GM12878 (cell line): ENCODE data around the gene VIT. TPM values are rescaled to one million over a fixed set of nuclear protein-coding genes. Genes with fewer than 3 reads are reported as not detected.

ENCODE experiments used
- E2F8 ChIP-seq: fragments of 450-650 bp; IDR thresholded peaks from 2 replicates; pipeline ENCODE4 v1.6.1; 2018; ENCODE audit warnings: mild to moderate bottlenecking, low read depth, moderate library complexity; ENCODE audit not compliant: partially characterized antibody
- PAX8 ChIP-seq: fragments of 450-650 bp; IDR thresholded peaks from 2 replicates; pipeline ENCODE4 v1.6.1; 2017; ENCODE audit warnings: mild to moderate bottlenecking, moderate library complexity
- SREBF1 ChIP-seq: IDR thresholded peaks from 2 replicates; pipeline ENCODE4 v1.6.1; 2012; ENCODE audit warnings: mild to moderate bottlenecking, low read length
- ZNF24 ChIP-seq: fragments of 450-650 bp; IDR thresholded peaks from 2 replicates; pipeline ENCODE4 v1.6.1; 2017; ENCODE audit warnings: antibody characterized with exemption, mild to moderate bottlenecking
- polyA plus RNA-seq, 11 experiments: library from polyadenylated mRNA; depleted of rRNA in 4 of 11; unstranded in 6 of 11; stranded (reverse) in 5 of 11; fragments of >200 nt; fragmentation: Nextera tagmentation in 4 of 11; fragmentation: Illumina TruSeq in 1 of 11; extraction: Ambion mirVana in 4 of 11; extraction: Trizol in 1 of 11; gene quantifications; 1 replicate in 1 of 11; 2 replicates in 10 of 11; pipeline versions ENCODE4 v1.2.1 to v1.2.3, GENCODE V29; 2011 to 2016; ENCODE audit warnings: inconsistent platforms in 2 of 11, missing spikeins in 2 of 11, low read depth in 1 of 11
- total RNA-seq, 4 experiments: library from RNA; depleted of rRNA in 3 of 4; stranded (reverse); fragments of >200 nt in 3 of 4; fragmentation: Illumina TruSeq in 1 of 4; extraction: Trizol in 1 of 4; gene quantifications; 2 replicates each; pipeline versions ENCODE4 v1.2.1 to v1.2.3, GENCODE V29; 2013 to 2021
- TF ChIP-seq, protein P1 (sequence below): fragments of 450-650 bp; IDR thresholded peaks from 2 replicates; pipeline ENCODE4 v1.6.1; 2017; ENCODE audit warnings: low read depth, mild to moderate bottlenecking, moderate library complexity
- TF ChIP-seq, protein P2 (sequence below): fragments of 450-650 bp; IDR thresholded peaks from 2 replicates; pipeline ENCODE4 v1.6.1; 2017; ENCODE audit warnings: mild to moderate bottlenecking, moderate library complexity

Gene VIT
- total and polyA plus RNA-seq, 10 of the 15 experiments (the other 5 are each of a cell fraction or from before 2014, with no cell fraction given), result 0.05 to 0.14 TPM; not detected in 8

DNA sequence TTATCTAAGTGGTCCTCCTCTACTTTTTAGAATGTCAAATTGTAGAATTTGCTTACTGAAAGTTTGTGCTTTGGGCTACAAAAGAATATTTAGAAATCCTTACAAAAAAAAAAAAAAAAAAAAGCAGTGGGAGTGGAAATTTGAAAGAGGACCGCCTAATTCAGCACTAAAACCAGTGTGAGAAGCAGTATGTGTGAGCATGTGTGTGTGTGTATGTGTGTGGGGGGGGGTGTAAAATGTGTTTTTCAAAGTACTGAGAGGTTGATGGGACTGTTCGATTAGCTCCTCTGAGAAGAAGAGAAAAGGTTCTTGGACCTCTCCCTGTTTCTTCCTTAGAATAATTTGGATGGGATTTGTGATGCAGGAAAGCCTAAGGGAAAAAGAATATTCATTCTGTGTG is at the start of gene VIT (continued):
- TF ChIP-seq, protein P1, sequence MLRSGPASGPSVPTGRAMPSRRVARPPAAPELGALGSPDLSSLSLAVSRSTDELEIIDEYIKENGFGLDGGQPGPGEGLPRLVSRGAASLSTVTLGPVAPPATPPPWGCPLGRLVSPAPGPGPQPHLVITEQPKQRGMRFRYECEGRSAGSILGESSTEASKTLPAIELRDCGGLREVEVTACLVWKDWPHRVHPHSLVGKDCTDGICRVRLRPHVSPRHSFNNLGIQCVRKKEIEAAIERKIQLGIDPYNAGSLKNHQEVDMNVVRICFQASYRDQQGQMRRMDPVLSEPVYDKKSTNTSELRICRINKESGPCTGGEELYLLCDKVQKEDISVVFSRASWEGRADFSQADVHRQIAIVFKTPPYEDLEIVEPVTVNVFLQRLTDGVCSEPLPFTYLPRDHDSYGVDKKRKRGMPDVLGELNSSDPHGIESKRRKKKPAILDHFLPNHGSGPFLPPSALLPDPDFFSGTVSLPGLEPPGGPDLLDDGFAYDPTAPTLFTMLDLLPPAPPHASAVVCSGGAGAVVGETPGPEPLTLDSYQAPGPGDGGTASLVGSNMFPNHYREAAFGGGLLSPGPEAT, result no peak
- no peak for TF ChIP-seq SREBF1
- TF ChIP-seq PAX8, result no peak
- TF ChIP-seq E2F8, result no peak
- TF ChIP-seq ZNF24, result no peak
- TF ChIP-seq, protein P2, sequence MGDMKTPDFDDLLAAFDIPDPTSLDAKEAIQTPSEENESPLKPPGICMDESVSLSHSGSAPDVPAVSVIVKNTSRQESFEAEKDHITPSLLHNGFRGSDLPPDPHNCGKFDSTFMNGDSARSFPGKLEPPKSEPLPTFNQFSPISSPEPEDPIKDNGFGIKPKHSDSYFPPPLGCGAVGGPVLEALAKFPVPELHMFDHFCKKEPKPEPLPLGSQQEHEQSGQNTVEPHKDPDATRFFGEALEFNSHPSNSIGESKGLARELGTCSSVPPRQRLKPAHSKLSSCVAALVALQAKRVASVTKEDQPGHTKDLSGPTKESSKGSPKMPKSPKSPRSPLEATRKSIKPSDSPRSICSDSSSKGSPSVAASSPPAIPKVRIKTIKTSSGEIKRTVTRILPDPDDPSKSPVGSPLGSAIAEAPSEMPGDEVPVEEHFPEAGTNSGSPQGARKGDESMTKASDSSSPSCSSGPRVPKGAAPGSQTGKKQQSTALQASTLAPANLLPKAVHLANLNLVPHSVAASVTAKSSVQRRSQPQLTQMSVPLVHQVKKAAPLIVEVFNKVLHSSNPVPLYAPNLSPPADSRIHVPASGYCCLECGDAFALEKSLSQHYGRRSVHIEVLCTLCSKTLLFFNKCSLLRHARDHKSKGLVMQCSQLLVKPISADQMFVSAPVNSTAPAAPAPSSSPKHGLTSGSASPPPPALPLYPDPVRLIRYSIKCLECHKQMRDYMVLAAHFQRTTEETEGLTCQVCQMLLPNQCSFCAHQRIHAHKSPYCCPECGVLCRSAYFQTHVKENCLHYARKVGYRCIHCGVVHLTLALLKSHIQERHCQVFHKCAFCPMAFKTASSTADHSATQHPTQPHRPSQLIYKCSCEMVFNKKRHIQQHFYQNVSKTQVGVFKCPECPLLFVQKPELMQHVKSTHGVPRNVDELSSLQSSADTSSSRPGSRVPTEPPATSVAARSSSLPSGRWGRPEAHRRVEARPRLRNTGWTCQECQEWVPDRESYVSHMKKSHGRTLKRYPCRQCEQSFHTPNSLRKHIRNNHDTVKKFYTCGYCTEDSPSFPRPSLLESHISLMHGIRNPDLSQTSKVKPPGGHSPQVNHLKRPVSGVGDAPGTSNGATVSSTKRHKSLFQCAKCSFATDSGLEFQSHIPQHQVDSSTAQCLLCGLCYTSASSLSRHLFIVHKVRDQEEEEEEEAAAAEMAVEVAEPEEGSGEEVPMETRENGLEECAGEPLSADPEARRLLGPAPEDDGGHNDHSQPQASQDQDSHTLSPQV, result no peak
- TF ChIP-seq, all 136 proteins: peak for 0
